Panc1 (cell line): ENCODE results near the gene LZTFL1. TPM values are rescaled to one million over a fixed set of nuclear protein-coding genes. Genes with fewer than 3 reads are reported as not detected.

Source experiments
- ATAC-seq: fragments of 200-7000 bp; cut with Tn5 transposase; 2 replicates; pipeline ENCODE4 v1.9.1; 2020; ENCODE audit warnings: mild to moderate bottlenecking, moderate library complexity
- BruUV-seq: library from RNA; stranded (reverse); fragments of 400-500 nt; replicated peaks from 2 replicates; lab custom pipeline; 2021; lab: Mats Ljungman, UMichigan
- CTCF ChIA-PET: fragments of 300-600 bp; sonication (Branson Sonifier 250); formaldehyde crosslinking; loops from one replicate; lab custom pipeline; 2022; ENCODE audit warnings: antibody characterized with exemption; lab: Charles Lee
- POLR2A ChIA-PET: fragments of 300-600 bp; sonication (Branson Sonifier 250); formaldehyde crosslinking; loops from one replicate; lab custom pipeline; 2022; ENCODE audit warnings: antibody characterized with exemption; lab: Charles Lee
- DNase-seq: peaks from one replicate; pipeline ENCODE4 v3.0.0-alpha.2; 2010; ENCODE audit warnings: low read depth, low spot score
- H3K27ac ChIP-seq: 2 replicates; pipeline ENCODE4 v1.5.1; 2011; ENCODE audit warnings: mild to moderate bottlenecking, low read length, inconsistent platforms
- H3K27me3 ChIP-seq: fragments of 200-500 bp; sonication (Bioruptor generic); 2 replicates; pipeline ENCODE4 v1.6.0; 2014; ENCODE audit warnings: low read length, inconsistent platforms; ENCODE audit not compliant: control insufficient read depth, insufficient read depth
- H3K36me3 ChIP-seq: fragments of 200-500 bp; sonication (Bioruptor generic); 2 replicates; pipeline ENCODE4 v1.5.1; 2014; ENCODE audit warnings: inconsistent platforms, mild to moderate bottlenecking, low read length, moderate library complexity; ENCODE audit not compliant: control insufficient read depth, insufficient read depth
- H3K4me1 ChIP-seq: 2 replicates; pipeline ENCODE4 v1.5.1; 2011; ENCODE audit warnings: inconsistent platforms, mild to moderate bottlenecking, low read length, moderate library complexity; ENCODE audit not compliant: control insufficient read depth, insufficient read depth
- H3K4me3 ChIP-seq, 2 experiments: 2 replicates each; pipeline ENCODE4 v1.5.1; 2011 to 2012; ENCODE audit warnings: low read depth in 2 of 2, low read length in 2 of 2, mild to moderate bottlenecking in 2 of 2, inconsistent platforms in 1 of 2, moderate library complexity in 1 of 2
- H3K9me3 ChIP-seq: fragments of 200-500 bp; sonication (Bioruptor generic); 2 replicates; pipeline ENCODE4 v1.5.1; 2014; ENCODE audit warnings: low read depth, mild to moderate bottlenecking, inconsistent platforms, low read length, moderate library complexity; ENCODE audit not compliant: control insufficient read depth, insufficient read depth
- POLR2AphosphoS5 ChIP-seq: IDR thresholded peaks from 2 replicates; pipeline ENCODE4 v1.6.1; 2012; ENCODE audit warnings: mild to moderate bottlenecking, low read depth, low read length, moderate library complexity
- SIN3A ChIP-seq: IDR thresholded peaks from 2 replicates; pipeline ENCODE4 v1.6.1; 2012; ENCODE audit warnings: low read depth, mild to moderate bottlenecking, low read length, moderate library complexity, borderline replicate concordance; ENCODE audit not compliant: insufficient read depth
- TCF7L2 ChIP-seq: IDR thresholded peaks from 2 replicates; pipeline ENCODE4 v1.6.1; 2011; ENCODE audit warnings: mild to moderate bottlenecking, low read depth, low read length, inconsistent platforms
- in situ Hi-C: cut with HindIII; loops from 2 replicates; pipeline ENCODE4 v1.10.0; 2016; ENCODE audit warnings: low sequenced_read_pairs, low pct_unique_long_range_greater_than_20kb
- intact Hi-C: fragments of 100-400 bp; cut with micrococcal nuclease; formaldehyde crosslinking; loops from one replicate; pipeline ENCODE4 v1.10.0; 2022; ENCODE audit not compliant: unreplicated experiment
- total RNA-seq: library from RNA; stranded (reverse); gene quantifications from one replicate; pipeline ENCODE4 v1.2.1, GENCODE V29; 2021; ENCODE audit not compliant: unreplicated experiment
- TF ChIP-seq, protein P1 (sequence below), 2 experiments: IDR thresholded peaks; 2 replicates each; pipeline ENCODE4 v1.6.1; 2011 to 2012; ENCODE audit warnings: low read depth in 2 of 2, control low read depth in 1 of 2, low read length in 1 of 2, mild to moderate bottlenecking in 1 of 2, moderate library complexity in 1 of 2; ENCODE audit not compliant: insufficient read depth in 1 of 2
- TF ChIP-seq, protein P2 (sequence below): fragments of 450-650 bp; IDR thresholded peaks from 2 replicates; pipeline ENCODE4 v1.5.1; 2017; ENCODE audit warnings: mild to moderate bottlenecking

The LZTFL1 gene
- total RNA-seq, 1 experiment from 2014 or later: 12.3 TPM

DNA sequence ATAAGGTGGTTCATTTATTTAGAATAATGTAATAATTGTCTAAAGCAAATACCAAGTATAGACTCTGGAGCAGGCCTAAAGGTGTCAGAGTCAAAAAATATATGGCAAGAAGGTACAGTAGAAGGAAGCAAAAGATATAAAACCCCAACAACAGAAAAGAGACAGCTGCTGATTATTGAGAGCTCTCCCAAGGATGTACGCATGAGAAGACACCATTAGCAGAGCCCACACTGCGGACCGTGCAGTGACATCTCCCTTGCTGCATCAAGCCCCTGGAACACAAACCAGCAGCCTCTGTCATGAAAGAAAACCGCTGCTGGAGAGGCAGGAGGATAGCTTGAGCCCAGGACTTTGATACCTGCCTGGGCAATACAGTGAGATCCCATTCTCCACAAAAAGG, 27.6 kb downstream of the LZTFL1 start:
- no peak for ATAC-seq
- CTCF ChIA-PET: no interaction called here
- BruUV-seq: no TSS peak

DNA sequence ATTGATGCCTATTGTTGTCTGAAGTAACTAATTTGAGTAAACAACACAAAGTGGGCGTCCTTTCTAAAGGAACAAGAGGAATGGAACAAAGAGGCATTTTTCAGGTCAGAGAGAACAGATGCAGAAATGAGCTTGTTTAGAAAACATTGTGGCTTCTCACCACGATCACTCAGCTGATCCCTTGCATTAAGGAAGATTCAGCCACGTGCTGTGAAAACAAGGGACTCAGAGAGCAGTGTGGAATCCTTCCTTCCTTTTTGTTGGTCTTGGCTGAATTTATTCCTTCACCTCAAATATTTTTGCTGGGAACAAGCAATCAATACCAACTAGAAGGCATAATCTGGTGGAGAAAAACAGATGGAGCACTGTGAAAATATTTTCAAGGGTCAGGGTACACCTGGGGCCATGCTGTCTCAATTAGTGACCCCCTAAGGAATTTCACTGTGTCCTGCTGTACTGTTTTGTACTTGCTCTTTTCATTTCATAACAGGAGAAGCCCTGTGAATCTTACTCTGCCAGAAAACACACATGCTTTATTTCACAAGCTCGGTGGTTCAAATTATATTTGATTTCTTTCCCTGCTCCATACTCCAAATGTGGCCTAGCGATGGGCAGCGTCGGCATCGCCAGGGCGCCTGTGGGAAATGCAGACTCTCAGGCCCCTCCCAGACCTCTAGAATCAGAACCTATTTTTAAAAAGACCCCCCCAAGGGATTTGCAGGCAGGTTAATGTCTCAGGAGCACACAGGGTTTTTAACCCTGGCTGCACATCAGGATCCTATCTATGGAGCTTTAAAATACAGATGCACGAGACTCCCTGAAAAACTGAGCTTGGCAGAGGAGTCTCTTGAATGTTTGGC, 34.0 kb downstream of the LZTFL1 start:
- no peaks in the 10 kb centered on the region for H3K9me3 ChIP-seq
- CTCF ChIA-PET: no interaction called here
- POLR2A ChIA-PET: no interaction called here
- DNase-seq (no peak), ATAC-seq (no peak)
- no peak overlapping the region for H3K4me3 ChIP-seq
- TF ChIP-seq POLR2AphosphoS5 (no peak), TCF7L2 (no peak), SIN3A (no peak)
- TF ChIP-seq, protein P1, sequence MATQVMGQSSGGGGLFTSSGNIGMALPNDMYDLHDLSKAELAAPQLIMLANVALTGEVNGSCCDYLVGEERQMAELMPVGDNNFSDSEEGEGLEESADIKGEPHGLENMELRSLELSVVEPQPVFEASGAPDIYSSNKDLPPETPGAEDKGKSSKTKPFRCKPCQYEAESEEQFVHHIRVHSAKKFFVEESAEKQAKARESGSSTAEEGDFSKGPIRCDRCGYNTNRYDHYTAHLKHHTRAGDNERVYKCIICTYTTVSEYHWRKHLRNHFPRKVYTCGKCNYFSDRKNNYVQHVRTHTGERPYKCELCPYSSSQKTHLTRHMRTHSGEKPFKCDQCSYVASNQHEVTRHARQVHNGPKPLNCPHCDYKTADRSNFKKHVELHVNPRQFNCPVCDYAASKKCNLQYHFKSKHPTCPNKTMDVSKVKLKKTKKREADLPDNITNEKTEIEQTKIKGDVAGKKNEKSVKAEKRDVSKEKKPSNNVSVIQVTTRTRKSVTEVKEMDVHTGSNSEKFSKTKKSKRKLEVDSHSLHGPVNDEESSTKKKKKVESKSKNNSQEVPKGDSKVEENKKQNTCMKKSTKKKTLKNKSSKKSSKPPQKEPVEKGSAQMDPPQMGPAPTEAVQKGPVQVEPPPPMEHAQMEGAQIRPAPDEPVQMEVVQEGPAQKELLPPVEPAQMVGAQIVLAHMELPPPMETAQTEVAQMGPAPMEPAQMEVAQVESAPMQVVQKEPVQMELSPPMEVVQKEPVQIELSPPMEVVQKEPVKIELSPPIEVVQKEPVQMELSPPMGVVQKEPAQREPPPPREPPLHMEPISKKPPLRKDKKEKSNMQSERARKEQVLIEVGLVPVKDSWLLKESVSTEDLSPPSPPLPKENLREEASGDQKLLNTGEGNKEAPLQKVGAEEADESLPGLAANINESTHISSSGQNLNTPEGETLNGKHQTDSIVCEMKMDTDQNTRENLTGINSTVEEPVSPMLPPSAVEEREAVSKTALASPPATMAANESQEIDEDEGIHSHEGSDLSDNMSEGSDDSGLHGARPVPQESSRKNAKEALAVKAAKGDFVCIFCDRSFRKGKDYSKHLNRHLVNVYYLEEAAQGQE (IDR thresholded peaks at IDR 0.05; ENCODE audit: insufficient read depth in 1 of 2, low read depth in 2 of 2, low read length in 1 of 2): no peak
- TF ChIP-seq, protein P2, sequence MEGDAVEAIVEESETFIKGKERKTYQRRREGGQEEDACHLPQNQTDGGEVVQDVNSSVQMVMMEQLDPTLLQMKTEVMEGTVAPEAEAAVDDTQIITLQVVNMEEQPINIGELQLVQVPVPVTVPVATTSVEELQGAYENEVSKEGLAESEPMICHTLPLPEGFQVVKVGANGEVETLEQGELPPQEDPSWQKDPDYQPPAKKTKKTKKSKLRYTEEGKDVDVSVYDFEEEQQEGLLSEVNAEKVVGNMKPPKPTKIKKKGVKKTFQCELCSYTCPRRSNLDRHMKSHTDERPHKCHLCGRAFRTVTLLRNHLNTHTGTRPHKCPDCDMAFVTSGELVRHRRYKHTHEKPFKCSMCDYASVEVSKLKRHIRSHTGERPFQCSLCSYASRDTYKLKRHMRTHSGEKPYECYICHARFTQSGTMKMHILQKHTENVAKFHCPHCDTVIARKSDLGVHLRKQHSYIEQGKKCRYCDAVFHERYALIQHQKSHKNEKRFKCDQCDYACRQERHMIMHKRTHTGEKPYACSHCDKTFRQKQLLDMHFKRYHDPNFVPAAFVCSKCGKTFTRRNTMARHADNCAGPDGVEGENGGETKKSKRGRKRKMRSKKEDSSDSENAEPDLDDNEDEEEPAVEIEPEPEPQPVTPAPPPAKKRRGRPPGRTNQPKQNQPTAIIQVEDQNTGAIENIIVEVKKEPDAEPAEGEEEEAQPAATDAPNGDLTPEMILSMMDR: no peak
- BruUV-seq: no TSS peak
- no peaks in the 10 kb centered on the region for H3K4me1 ChIP-seq
- H3K27ac ChIP-seq: no peak overlapping the region
- intact Hi-C loops: no loop called here
- no peaks in the 10 kb centered on the region for H3K27me3 ChIP-seq
- no peaks in the 10 kb centered on the region for H3K36me3 ChIP-seq
- in situ Hi-C loops: no loop called here

More for the DNA sequence above, 27.6 kb downstream of the LZTFL1 start:
- no peaks in the 10 kb centered on the region for H3K9me3 ChIP-seq
- TF ChIP-seq, protein P1 (IDR thresholded peaks at IDR 0.05; ENCODE audit: insufficient read depth in 1 of 2, low read depth in 2 of 2, low read length in 1 of 2): no peak
- no peak overlapping the region for H3K27ac ChIP-seq
- in situ Hi-C loops: no loop called here
- DNase-seq: no peak
- POLR2A ChIA-PET: no interaction called here
- no peaks in the 10 kb centered on the region for H3K36me3 ChIP-seq
- H3K4me3 ChIP-seq: no peak overlapping the region
- H3K27me3 ChIP-seq: no peaks in the 10 kb centered on the region
- intact Hi-C loops: no loop called here
- H3K4me1 ChIP-seq: no peaks in the 10 kb centered on the region
